GM18909 (cell line): Measurements from ENCODE around the gene COL6A1.

Experiments used
- ATAC-seq: cut with Tn5 transposase; IDR thresholded peaks from one replicate; pipeline ENCODE4 v1.9.1; 2021; ENCODE audit warnings: mild to moderate bottlenecking; ENCODE audit not compliant: unreplicated experiment, poor library complexity

COL6A1 gene

GRCh38 chr21:45992301-45993209 is 11.0 kb downstream of the COL6A1 start:
- ATAC-seq: no peak

GRCh38 chr21:45993210-45994085 is 11.9 kb downstream of the COL6A1 start:
- ATAC-seq: no peak

GRCh38 chr21:45994086-45994661 is 12.6 kb downstream of the COL6A1 start:
- no peak for ATAC-seq

DNA sequence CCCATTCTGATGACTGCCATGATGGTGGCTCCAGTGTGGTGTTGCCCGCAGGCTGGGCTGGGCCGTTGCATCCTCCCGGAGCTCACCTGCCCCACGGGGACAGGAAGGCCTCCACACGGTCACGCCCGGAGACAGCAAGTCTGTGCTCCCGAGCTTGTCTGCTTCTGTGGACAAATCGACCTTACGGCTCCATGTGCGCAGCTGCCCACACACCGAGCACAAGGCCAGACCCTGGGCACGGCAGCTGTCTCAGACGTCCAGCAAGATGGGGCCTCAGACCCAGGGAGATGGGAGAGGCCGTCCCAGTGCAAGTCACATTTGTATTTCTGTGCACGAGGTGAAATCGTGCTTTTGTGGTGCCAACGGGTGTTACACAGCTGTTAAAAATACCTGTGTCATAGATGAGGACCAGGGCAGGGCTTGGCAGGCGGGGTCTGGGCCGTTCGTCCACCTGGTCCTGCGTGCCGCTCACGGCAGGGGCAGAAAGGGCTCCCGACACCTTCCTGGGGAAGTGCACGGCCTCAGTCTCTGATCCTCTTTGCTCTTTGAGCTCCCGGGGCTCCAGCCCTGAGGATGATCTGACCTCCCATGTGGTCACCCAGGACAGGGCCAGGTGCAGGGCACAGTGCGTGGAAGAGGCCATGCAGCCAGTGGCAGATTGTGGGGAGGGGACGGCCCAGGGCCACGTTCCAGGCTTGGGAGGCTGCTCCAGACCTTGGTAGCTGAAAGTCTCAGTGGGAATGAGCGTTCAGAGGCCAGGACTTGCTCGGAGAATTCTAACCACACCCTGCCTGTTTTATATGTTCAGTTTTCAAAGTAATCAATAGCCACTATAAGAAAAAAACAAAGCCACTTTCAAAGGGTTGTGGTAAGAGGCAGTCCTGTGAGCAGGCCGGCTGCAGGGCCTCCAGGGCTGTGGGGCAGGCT is 13.5 kb downstream of the COL6A1 start:
- no peak for ATAC-seq

- no peak for ATAC-seq
Measured at GRCh38 chr21:45995686-45996179, 14.2 kb downstream of the COL6A1 start.

GRCh38 chr21:45996311-45997204 is 15.0 kb downstream of the COL6A1 start:
- no peak for ATAC-seq

DNA sequence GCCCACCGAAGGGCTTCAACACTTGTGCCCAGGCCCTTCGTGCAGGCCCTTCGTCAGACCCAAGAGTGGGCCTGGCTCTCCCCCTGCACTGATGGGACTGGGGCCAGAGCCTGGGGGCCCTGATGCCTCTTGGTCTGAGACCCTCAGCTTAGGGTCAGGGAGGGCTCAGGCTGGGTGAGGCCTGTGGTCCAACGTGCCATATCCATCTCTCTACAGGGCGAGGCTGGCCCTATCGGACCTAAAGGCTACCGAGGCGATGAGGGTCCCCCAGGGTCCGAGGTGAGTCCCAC is 15.6 kb downstream of the COL6A1 start:
- ATAC-seq: no peak

DNA sequence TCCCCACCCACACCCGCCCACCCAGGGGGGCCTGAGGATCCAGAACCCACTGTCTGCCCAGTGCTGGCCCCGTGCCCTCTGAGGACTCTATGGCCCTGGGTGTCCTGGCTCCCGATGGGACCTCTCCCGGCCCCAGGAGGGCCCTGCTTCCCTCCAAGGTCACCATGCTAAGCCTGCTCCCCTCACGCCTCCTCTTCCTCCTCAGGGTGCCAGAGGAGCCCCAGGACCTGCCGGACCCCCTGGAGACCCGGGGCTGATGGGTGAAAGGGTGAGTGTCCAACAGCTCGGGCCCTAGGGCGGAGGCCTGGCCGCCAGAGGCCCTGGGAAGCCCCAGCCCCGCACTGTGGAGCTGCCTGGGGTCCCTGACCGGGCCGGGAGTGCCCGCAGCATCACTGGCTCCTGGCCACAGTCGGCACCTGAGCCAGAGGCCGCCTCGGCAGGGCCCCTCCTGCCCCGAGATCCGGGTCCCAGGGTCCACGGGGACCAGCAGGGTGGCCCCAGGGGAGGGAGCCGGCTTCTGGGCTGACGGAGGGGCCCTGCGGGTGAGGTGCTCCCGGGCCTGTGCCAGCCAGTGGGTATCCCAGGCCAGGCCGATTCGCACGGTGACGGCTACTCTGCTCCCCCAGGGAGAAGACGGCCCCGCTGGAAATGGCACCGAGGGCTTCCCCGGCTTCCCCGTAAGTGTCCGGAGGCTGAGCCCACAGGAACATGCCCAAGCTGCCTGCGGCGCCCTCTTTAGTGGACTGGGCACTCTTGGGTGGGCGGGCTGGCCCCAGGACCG is 16.1 kb downstream of the COL6A1 start:
- no peak for ATAC-seq

DNA sequence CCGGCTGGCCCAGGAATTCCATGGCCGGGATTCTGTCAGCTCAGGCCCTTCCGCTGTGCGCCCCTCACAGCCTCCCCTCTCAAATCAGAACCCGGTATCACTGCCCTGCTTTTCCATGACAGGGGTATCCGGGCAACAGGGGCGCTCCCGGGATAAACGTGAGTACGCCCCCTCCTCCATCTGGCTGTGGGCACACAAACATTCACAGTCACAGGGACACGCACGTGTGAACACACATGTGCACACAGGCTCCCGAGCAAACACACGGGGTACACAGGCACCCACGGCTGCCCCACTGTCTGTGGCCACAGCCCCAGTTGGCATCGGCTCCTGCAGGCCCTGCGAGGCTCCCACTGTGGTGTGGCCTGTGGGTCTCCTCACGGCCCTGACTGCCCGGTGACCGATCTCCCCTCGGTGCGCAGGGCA is 16.7 kb downstream of the COL6A1 start:
- no peak for ATAC-seq

DNA sequence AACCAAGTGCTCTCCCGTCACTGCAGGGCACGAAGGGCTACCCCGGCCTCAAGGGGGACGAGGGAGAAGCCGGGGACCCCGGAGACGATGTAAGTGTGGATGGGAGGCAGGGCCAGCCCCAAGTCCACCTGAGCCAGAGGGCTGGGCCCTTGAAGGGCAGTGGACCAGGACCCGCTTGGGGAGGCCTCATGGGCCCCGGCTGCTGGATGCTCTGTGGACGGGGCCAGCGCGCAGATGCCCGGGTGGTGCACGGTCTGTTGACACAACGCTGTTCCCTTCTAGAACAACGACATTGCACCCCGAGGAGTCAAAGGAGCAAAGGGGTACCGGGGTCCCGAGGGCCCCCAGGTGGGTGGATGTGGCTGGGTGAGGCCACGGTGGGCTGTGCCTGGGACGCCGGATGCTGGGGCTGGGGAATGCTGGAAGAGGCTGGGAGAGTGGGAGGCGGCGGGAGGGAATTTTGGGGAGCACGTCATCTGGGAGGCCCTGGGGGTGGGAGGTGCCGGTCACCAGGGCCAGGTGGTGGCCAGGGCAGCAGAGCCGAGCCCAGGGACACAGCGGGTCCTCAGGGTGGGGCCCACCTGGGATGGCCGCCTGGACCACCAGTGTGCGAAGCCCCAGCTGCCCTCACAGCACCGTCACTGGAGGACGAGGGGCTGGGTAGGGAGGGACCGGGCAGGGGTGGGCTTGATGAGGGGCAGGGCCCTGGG is 17.5 kb downstream of the COL6A1 start:
- no peak for ATAC-seq

- no peak for ATAC-seq
Measured at GRCh38 chr21:45999581-46000181, 18.1 kb downstream of the COL6A1 start.

GRCh38 chr21:46000182-46000730 is 18.7 kb downstream of the COL6A1 start:
- no peak for ATAC-seq

DNA sequence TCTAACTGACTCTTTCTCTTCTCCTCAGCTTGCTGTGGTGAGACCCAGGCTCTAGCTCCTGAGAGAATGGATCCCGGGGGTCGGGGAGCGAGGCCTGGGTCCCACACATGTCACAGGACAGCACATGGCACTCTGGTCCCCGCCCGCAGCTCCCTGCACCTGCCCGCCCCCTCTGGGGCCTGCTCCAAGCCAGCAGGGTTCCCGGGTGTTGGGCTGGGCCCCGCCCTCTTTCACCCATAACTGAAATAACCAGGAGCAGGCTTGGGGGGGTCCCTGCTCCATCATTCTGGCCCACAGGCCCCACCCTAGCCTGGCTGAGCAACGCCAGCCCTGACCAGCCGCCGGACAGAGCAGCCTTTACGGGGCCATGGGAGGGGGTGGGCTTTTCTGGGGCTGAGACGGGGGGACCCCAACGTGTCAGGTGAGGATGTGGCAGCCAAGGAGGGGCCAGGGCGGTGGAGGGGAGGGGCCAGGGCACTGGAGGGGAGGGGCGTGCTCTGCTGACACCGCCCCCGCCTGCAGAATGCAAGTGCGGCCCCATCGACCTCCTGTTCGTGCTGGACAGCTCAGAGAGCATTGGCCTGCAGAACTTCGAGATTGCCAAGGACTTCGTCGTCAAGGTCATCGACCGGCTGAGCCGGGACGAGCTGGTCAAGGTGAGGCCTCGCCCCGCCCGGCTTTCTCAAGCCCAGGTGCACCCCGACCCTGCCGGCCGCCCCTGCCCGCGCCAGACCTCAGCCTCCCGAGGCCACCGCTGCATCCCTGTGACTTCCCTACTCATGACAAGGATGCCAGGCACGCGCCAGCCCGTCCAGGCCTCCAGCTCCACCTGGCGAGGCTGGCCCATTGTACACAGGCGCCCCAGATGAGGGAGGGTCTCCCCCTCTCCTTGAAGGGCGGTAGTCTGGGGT is 19.4 kb downstream of the COL6A1 start:
- no peak for ATAC-seq

- ATAC-seq: no peak
Measured at GRCh38 chr21:46001821-46002681, 20.5 kb downstream of the COL6A1 start.
